Endometrium (tissue), 2 donors: ENCODE data around the gene ARTN.

Experiments
- FAIRE-seq: peaks from 2 replicates; lab custom pipeline; 2012; peaks lifted over from hg19 to GRCh38; lab: Jason Lieb, UNC
- donor health status: control.
- donor health status: control.

ARTN gene

DNA sequence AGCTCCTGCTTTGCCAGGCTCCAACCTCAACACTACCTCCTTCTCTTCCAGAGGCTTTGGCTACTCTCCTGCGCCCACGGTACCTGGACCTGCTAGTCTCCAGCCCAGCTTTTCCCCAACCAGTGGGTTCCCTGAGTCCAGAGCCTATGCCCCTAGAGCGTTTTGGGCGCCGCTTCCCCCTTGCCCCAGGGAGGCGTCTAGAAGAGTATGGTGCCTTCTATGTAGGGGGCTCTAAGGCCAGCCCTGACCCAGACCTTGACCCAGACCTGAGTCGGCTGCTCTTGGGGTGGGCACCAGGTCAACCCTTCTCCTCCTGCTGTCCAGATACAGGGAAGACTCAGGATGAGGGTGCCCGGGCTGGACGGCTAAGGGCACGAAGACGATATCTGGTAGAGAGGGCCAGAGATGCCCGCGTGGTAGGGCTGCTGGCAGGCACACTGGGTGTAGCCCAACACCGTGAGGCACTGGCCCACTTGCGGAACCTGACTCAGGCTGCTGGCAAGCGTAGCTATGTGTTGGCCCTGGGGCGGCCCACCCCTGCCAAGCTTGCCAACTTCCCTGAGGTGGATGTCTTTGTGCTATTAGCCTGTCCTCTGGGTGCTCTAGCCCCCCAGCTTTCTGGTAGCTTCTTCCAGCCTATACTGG lies 37.9 kb downstream of the ARTN start:
- FAIRE-seq = no peak

DNA sequence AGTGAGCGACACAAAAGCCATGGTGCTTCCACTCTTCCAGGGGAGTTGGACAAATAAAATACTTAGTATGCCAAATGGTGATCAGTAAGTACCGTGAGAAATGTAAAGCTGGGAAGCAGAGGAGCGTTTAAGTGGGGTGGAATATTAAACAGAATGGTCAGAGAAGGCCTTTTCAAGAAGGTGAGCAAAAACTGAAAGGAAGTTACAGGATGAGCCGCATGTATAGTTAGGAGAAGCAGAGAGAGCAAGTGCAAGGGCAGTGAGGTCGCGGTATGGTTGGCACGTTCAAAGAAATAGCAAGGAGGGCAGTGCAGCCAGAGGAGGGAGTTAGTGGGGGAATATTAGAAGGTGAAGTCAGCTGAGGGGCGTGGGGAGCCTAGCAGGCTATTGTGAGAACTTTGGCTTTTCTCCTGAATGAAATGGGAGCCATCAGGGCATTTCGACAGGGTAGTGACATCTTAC lies 40.4 kb downstream of the ARTN start:
- FAIRE-seq = no peak

DNA sequence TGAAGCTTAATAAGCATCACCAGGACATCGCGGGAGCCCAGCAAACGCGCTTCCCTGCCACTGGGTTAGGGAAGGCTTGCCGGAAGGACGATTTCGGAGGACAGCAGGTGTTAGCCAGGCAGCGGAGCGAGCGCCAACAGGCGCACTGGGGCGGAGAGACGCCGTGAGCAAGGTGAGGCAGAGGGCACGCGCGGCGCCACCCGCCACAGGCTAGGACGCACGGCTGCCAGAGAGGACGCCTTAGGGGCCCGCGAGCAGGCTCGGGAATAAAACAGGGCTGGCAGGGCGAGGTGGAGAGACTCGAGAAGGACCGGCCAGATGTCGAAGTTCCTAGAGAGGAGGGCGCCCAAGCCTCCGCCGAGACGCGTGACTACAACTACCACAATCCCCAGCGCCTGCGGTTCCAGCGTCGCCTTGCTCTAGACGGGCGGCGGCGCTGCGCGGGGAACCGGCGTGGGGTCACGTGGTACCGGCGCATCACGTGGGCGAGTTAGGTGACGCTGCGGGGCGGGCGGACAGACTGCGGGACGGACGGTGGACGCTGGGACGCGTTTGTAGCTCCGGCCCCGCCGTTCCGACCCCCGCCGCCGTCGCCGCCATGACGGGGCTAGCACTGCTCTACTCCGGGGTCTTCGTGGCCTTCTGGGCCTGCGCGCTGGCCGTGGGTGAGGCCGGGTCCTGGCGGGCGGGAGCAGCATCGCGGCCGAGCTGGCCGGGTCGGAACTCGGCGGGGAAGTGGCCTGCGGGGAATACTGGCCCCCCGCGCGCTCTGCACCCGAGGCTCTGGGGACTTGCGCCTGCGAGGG lies 41.0 kb downstream of the ARTN start, which contains the start of gene ATP6V0B:
TSS of gene ATP6V0B (plus strand) at position 518 of the 806 bp plus-strand sequence. CDS start at position 599, 81 bp downstream.
- FAIRE-seq = no peak

DNA sequence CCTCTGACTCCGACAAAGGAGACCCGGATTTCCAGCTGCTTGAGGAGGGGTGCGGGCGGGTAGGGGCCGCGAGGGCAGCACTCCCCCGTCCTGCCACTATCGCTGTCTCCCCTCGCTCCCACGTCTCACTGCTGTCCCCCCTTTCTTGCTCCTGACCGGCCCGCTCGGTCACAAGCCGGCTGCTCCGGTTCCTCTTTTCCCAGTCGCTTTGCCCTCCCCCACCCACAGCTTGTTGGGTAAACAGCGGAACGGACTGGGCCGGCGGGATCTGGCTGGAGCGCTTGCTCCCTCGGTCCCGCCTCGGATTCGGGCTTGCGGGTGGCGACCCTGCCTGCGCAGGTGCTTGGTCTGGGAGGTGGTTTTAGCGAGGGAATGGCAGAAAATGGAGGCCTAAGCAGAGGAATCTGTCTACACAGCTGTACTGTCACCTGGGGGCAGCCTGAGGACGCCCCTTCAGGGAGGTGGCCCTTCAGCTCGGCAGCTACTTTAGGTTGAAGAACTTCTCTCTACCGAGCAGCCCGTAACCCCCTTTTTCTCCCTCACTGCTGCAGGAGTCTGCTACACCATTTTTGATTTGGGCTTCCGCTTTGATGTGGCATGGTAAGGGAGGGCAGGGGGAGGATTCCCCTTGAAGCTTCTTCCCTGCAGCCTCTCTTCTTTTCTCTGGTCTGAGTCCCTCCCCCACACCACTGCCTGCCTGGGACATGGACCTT lies 41.8 kb downstream of the ARTN start:
- FAIRE-seq = no peak

DNA sequence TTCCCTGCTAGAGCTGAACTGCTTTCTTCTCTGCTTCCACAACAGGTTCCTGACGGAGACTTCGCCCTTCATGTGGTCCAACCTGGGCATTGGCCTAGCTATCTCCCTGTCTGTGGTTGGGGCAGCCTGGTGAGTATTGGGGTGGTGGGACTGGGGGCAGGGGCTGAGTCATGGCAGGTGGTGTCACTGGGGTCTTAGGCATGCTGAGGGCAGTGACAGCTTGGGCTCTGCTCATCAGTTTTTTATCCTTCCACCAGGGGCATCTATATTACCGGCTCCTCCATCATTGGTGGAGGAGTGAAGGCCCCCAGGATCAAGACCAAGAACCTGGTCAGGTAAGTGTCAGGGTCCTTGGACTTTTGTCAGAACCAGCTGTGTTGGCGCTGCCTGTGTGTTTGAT lies 42.4 kb downstream of the ARTN start:
- FAIRE-seq = no peak

DNA sequence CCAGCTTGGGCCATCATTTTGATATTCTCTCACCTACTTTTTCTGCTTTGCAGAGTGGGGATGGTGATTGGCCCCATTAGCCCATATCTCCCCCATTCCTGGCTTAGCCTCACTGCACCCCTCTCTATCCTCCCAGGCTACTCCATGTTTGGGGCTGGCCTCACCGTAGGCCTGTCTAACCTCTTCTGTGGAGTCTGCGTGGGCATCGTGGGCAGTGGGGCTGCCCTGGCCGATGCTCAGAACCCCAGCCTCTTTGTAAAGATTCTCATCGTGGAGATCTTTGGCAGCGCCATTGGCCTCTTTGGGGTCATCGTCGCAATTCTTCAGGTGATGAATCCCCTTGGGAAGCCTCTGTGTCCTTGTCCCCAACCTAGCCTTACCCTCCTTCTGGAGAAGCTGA lies 43.3 kb downstream of the ARTN start:
- FAIRE-seq = no peak

DNA sequence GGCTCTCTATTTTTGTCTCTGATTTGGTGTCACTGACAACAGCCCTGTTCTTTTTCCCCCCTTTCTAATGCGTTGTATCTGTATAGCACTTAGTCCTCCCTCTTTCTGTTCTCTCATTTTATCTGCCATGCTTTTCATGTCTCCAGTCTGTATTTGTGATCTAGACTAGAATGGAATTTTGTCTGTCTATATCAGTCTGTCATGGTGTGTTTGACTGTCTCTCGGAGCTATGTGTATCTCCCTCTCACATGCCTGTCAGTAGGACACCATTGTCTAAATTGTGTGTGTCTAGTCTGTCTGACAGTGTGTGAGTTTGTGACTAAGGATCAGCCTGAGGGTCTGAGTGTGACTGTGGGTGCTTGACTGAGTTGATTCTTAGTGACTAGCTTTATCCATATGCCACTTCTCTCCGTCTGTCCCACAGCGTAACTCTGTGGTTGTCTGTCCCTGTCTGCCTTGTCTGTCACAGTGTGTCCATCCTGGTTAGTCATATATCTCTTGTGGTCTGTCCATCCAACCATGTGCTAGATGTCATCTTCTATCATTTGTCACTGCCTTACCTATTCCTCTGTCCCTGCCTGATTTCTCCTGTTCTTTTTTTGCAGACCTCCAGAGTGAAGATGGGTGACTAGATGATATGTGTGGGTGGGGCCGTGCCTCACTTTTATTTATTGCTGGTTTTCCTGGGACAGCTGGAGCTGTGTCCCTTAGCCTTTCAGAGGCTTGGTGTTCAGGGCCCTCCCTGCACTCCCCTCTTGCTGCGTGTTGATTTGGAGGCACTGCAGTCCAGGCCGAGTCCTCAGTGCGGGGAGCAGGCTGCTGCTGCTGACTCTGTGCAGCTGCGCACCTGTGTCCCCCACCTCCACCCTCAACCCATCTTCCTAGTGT lies 44.0 kb downstream of the ARTN start:
- no peak for FAIRE-seq

DNA sequence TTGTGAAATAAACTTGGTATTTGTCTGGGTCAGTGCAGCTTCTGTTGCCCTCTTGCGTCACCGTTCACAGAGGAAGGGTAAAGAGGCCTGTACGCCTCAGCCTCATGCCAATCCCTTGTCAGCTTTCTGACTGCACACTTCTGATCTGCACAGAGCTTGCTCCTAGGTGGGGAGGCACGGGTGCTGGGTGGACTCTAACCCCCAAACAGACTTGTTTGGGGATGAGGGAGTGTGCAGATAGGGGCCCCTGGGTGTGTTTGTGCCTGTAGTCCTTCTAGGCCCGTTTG lies 44.6 kb downstream of the ARTN start:
- FAIRE-seq = no peak

DNA sequence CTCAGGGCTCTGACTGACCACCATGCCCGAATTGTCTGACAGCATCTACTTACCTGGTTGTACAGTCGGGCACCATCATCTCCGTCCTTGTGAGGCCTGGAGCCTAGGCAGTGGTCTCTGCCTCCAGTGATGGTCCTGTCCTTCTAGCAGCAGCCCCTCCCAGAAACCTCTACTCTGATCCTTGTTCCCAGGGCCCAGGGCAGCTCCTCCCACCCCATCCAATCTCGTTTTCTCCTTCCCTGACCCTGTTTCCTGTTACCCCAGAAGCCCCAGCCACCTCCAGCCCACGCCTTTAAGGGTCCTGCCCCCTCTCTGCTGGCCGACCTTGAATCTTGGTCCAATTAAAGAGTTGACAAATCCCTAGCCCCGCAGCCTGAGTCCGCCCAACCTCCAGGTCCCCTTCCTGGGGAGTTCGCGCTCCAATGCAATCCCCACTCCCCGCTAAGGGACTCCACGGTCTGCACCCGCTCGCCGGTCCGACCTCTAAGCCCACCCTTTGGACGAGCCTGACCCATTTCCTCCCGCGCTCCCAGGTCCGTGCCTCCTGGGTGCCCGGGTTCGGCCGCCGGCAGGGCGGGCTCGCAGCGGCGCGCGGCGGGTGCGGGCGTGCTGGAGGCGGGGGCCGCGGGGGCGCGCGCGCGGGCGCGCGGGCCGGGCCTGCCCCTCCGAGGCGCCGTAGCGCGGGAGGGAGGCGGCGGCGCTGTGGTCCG lies 45.1 kb downstream of the ARTN start, which contains the start of gene B4GALT2:
TSS of gene B4GALT2 (plus strand) at position 660 of the 710 bp plus-strand sequence. CDS start 1,951 bp downstream, outside the sequence.
- no peak for FAIRE-seq

DNA sequence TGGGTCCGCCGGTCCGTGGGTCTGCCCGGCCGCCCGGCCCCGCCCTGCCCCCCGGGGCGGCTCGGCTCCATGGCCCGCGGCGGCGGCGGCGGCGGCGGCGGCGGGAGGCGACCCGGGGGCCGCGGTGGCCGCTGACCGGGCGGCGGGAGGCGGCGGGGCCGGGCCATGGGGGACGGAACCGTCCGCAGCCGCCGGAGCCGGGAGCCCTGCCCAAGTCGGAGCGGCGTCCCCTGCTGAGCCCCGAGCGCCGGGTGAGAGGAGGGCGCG lies 45.6 kb downstream of the ARTN start:
- no peak for FAIRE-seq

DNA sequence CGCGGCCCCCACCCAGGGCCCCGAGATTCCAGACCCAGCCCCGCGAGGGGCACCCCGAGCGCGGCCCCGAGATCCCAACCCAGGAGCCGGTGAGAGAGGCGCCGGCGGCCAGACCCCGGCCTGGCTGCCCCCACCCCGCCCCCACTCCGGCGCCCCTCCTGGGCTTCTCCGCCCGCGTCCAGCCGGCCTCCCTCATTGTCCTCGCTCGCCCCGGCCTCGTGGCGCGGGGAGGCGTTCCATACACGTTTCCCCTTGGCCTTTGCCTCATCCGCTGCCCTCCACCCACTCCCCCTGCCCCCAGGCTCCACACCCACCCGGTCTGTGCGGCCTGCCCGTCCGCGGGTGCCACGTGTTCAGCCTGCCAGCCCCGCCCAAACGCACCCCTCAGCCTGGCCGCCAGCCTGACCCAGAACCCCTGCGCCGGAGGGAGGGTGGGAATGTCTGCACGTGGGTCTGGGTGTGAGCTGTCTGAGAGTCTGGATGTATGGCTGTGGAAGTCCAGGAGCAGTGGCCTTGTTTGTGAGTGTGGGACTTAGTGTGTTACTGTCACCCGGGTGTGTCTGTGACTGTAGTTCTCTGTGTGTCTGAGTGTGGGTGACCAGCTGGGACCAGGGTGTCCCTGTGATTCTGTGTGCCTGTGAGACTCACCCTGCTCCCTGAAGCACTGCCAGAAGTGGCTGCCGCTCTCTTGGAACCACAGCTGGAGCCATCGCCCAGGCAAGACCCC lies 46.1 kb downstream of the ARTN start:
- no peak for FAIRE-seq

DNA sequence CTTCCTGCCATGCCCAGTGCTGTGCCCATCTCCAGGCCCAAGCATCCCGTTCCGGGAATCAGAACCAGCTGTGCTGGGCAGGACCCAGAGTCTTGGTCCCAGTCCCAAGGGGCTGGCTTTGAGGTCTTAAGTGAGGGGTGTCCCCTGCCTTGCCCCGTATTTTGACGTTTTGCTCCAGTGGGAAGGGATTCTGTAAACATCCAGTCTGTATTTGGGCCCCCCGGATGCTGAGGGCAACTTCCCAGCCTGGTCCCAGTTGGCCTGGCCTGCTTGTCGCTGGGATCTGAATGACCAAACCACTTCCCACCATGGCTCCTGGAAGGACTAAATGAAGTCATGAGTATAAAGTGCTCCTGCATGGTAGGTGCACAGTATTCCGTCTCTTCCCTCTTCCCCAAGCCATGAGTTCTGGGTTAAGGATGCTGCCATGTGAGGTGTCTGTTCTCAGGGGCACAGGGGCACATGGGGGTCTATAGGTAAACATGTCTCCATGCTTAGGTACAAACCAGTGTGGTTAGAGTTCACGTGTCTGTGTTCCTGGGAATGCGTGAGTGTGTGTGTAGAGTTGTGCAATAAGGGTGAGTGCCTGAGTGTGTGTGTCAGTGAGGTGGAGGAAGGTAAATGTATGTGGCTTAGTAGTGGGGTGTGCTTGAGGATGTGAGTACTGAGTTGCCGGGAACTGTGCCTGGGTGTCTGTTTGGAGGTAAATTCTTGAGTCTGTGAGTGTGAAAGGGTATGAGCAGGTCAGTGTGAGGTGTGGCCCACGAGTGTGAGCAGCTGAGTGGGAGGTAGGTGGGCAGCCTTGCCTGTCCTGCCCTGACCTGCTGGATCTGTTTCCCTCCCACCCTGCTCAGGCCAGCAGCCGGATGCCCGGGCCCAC lies 46.9 kb downstream of the ARTN start:
- no peak for FAIRE-seq

DNA sequence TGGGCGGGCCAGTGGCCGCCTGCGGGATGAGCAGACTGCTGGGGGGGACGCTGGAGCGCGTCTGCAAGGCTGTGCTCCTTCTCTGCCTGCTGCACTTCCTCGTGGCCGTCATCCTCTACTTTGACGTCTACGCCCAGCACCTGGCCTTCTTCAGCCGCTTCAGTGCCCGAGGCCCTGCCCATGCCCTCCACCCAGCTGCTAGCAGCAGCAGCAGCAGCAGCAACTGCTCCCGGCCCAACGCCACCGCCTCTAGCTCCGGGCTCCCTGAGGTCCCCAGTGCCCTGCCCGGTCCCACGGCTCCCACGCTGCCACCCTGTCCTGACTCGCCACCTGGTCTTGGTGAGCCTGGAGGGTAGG lies 47.5 kb downstream of the ARTN start:
- no peak for FAIRE-seq

DNA sequence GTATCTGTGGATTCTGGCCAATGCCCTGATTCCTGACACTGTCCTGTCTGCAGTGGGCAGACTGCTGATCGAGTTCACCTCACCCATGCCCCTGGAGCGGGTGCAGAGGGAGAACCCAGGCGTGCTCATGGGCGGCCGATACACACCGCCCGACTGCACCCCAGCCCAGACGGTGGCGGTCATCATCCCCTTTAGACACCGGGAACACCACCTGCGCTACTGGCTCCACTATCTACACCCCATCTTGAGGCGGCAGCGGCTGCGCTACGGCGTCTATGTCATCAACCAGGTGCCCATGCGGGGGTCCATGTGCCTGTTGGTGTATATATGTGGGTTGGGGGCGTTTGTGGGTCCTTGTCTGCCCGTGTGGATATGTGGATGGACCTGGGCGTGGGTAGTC lies 48.0 kb downstream of the ARTN start:
- no peak for FAIRE-seq

DNA sequence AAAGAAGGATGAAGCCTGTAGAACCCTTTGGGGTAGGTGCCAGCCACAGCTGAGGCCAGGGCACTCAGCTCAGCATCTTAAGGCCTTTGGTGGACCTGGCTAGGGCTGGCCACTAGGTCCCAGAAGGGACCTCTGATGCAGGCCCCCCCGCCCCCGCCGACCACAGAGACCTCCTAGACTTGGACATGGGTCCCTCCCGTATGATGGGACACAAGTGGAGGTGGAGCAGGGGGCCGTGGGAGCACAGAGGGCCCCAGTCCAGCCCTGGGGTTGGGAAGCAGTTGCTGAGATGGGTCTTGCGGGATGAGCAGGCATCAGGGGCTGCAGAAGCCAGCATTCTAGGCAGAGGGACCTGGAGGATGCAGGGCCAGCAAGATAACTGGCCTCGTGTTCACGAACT lies 48.6 kb downstream of the ARTN start:
- FAIRE-seq = no peak

DNA sequence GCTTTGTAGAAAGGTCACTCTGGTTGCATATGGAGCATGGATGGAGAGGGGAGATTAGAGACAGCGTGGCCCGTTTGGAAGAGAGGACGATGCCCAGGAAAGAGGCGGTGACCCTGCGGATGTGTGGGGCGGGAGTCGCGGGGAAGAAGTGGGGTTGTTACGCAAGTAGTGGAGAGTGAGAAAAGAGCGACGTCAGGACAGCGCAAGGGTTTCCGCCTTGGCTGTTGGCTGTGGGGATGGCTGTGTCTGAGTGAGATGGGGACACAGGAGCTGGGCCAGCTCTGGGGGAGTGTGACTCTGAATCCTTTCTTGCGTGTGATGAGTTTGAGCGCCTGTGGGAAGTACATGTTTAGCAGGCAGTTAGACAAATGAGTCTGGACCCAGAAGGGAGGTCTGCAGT lies 49.2 kb downstream of the ARTN start:
- FAIRE-seq = no peak

DNA sequence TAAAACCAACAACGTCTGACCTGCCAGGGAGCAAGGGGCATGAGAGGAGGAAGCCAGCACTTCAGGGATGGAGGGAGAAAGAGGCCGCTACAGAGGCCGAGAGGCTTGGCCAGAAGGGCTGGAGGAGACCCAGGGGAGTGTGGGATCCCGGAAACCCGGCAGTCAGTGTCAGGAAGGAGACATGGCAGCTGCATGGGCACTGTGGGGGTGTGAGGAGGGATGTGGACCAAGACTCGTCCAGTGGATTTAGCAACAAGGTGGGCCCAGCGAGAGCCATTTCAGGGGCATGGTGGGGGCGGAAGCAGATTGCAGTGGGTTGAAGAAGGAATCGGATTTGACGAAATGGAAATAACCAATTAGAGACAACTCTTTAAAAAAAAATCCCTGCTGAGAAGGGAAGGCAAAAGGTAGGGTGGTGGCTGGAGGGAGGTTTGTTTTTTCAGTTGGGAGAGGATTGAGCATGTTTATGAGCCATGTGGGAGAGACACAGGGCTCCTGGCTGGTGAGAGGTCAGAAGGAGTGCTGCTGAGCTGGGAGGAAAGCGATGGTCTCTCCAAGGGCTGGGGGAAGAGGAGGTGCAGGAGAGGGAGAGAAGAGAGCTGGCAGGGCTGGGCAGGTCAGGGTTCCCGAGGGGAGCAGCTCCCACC lies 49.8 kb downstream of the ARTN start:
- FAIRE-seq = no peak

DNA sequence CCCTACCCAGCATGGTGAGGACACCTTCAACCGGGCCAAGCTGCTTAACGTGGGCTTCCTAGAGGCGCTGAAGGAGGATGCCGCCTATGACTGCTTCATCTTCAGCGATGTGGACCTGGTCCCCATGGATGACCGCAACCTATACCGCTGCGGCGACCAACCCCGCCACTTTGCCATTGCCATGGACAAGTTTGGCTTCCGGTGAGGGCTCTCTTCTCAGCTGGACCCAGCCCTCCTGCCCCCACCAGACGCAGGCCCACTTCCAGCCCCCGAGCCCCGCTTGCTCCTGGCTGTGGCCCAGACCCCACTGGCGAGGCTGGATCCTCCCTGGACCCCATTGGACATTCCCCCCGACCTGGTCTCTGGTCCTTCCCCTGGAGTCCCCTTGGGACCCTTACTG lies 51.3 kb downstream of the ARTN start:
- no peak for FAIRE-seq

DNA sequence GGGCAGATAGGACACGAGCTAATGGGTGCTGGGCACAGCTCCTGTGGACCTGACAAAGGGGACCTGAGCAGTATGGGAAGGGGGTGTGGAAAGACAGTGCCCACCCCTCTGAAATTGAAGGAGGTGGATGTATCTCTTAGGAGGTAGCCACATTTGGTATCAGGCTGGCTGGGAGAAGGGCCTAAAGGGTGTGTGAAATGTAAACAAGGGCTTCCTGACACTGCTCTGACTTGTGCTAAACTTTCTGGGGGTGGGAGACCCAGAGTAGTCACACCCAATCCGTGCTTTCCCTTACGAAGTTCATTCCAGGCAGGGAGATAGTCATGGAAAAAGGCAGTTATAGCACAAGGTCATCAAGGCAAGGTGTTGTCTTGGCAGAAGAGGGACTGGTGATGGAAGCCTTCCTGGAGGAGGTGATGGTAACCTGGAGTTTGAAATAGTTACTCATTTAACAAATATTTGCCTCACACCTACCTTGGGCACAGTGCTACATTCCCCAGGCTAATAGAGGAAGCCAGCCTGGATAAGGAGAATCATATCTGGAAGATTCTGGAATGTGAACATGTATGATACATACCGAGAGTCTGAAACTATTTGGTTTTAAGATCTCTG lies 52.5 kb downstream of the ARTN start:
- FAIRE-seq = no peak
